AG04450 (cell line): ENCODE results near the gene UBA1. TPM values are rescaled to one million over a fixed set of nuclear protein-coding genes. Genes with fewer than 3 reads are reported as not detected.

Experiments used
- CTCF ChIA-PET: fragments of 300-600, 350-600 bp; formaldehyde crosslinking; extraction: SDS; loops from one replicate; lab custom pipeline; 2022; ENCODE audit warnings: antibody characterized with exemption, inconsistent platforms; lab: Charles Lee
- POLR2A ChIA-PET: fragments of 350-600 bp; formaldehyde crosslinking; extraction: SDS; loops from one replicate; lab custom pipeline; 2021; ENCODE audit warnings: antibody characterized with exemption, inconsistent platforms; lab: Yijun Ruan, JAX
- DNase-seq: peaks from one replicate; pipeline ENCODE4 v3.0.0-alpha.2; 2011; ENCODE audit warnings: low read depth, low spot score
- H3K27ac ChIP-seq: one replicate; pipeline ENCODE4 v1.5.1; 2012; ENCODE audit warnings: low read depth, low read length, control low read depth
- H3K27me3 ChIP-seq: one replicate; pipeline ENCODE4 v1.6.0; 2012; ENCODE audit warnings: low read length; ENCODE audit not compliant: control insufficient read depth, insufficient read depth
- H3K4me3 ChIP-seq: 2 replicates; pipeline ENCODE4 v1.5.1; 2011; ENCODE audit warnings: mild to moderate bottlenecking, low read depth, low read length, control low read depth
- H3K9me3 ChIP-seq: 2 replicates; pipeline ENCODE4 v1.5.1; 2012; ENCODE audit warnings: low read length; ENCODE audit not compliant: control insufficient read depth, insufficient read depth
- CTCF ChIP-seq: IDR thresholded peaks from 2 replicates; pipeline ENCODE4 v1.5.1; 2011; ENCODE audit warnings: low read depth, low read length, control low read depth, inconsistent platforms
- polyA plus RNA-seq: library from polyadenylated mRNA; depleted of rRNA; stranded (reverse); fragments of >200 nt; gene quantifications from 2 replicates; pipeline ENCODE4 v1.2.3, GENCODE V29; 2011

UBA1 gene
- polyA plus RNA-seq, 1 experiment: 196 TPM

- no peak for DNase-seq
- Histone ChIP-seq H3K27me3 (no peaks in the 10 kb centered on the region), H3K9me3 (no peaks in the 10 kb centered on the region; the same call in 1 of the 2 replicates), H3K27ac (no peak overlapping the region), H3K4me3 (no peak overlapping the region)
- CTCF ChIA-PET: no interaction called here
- POLR2A ChIA-PET: no interaction called here
- TF ChIP-seq CTCF: no peak
Observed at GRCh38 chrX:47172971-47173792, 20.4 kb upstream of the UBA1 start.

DNA sequence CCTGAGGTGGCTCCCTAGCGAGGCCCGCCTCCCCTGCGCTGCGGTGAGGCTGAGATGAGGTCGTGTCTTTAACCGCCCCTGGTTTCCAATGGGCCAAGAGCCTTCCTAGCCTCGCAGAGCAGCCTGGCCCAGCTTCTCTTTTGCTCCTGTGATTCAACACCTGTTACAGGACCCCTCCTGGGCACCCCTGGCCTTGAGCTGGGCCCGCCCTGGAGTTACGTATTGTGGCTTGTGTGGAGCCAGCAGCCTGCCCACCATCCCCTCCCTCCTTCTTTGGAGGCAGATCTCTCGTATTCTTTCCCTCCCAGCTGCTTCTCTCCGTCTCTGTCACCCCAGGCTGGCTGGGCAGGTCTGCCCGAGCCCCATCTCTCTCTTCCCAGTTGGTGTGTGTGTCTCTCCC is 19.3 kb upstream of the UBA1 start:
- Histone ChIP-seq H3K27me3 (no peaks in the 10 kb centered on the region), H3K9me3 (no peaks in the 10 kb centered on the region; the same call in 1 of the 2 replicates), H3K4me3 (no peak overlapping the region), H3K27ac (no peak overlapping the region)
- DNase-seq: no peak
- CTCF ChIA-PET: no interaction called here
- POLR2A ChIA-PET: no interaction called here
- TF ChIP-seq CTCF: no peak

DNA sequence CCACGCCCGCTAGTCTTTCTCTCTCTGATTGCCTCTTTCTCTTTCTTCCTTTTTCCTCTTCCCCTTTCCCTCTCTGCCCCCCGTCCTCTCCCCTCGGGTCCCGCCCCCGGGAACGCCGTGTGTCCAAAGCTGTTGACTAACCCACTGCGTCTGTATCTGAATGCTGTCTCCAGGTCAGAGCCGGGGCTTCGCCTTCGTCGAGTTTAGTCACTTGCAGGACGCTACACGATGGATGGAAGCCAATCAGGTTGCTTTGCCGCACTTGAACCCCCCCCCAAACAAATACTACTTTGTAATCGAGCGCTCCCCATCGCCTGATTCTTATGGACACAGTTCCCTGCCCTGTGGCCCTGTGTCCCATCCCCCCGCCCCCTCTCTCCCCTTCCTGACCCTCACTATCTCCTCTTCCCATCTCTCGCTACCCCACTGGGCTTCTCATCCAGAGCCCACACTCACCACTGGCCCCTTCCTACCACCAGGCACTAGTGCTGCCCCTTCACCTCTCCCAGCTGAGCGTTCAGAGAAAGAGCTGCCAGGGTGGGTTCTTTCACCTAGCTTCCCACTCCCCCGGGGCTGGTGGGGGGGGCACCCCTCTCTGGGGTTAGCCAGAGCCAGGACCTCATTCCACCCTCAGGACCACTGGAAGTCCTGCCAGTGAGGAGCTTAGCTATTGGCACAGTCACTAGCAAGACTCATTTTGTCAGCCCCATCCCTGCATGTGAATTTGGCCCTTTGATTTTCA is 18.6 kb upstream of the UBA1 start:
- CTCF ChIA-PET: no interaction called here
- POLR2A ChIA-PET: no interaction called here
- Histone ChIP-seq H3K27ac (no peak overlapping the region), H3K9me3 (no peaks in the 10 kb centered on the region), H3K4me3 (no peak overlapping the region), H3K27me3 (no peaks in the 10 kb centered on the region)
- no peak for DNase-seq
- TF ChIP-seq CTCF: no peak

GRCh38 chrX:47175588-47175980 is 18.0 kb upstream of the UBA1 start:
- DNase-seq: no peak
- Histone ChIP-seq H3K4me3 (no peak overlapping the region), H3K27me3 (no peaks in the 10 kb centered on the region), H3K9me3 (no peaks in the 10 kb centered on the region), H3K27ac (no peak overlapping the region)
- ChIA-PET POLR2A (no interaction called here), CTCF (no interaction called here)
- TF ChIP-seq CTCF: no peak
